Endothelial cell of umbilical vein (primary cell): ENCODE data around the gene WASF2.

Experiments
- EZH2 ChIP-seq: IDR thresholded peaks from 2 replicates; pipeline ENCODE4 v1.6.1; 2012; ENCODE audit warnings: borderline replicate concordance, low read depth, mild to moderate bottlenecking, moderate library complexity, low read length, inconsistent platforms; ENCODE audit not compliant: severe bottlenecking
- JUN ChIP-seq: IDR thresholded peaks from 2 replicates; pipeline ENCODE4 v1.6.1; 2011; ENCODE audit warnings: borderline replicate concordance, low read depth; ENCODE audit not compliant: insufficient read length, insufficient read depth
- POLR2A ChIP-seq: IDR thresholded peaks from 2 replicates; pipeline ENCODE4 v1.6.1; 2012; ENCODE audit warnings: low read depth, mild to moderate bottlenecking, control low read depth, low read length
- POLR2AphosphoS5 ChIP-seq: IDR thresholded peaks from 2 replicates; pipeline ENCODE4 v1.6.1; 2012; ENCODE audit warnings: low read depth, mild to moderate bottlenecking, control low read depth, low read length, moderate library complexity; ENCODE audit not compliant: insufficient read depth
- TF ChIP-seq, protein P1 (sequence below), 2 donors: IDR thresholded peaks; 1 replicate in 1 of 2; 2 replicates in 1 of 2; pipeline ENCODE4 v1.5.1; 2011; ENCODE audit warnings: low read length in 2 of 2, mild to moderate bottlenecking in 2 of 2, moderate library complexity in 2 of 2, control low read depth in 1 of 2, inconsistent platforms in 1 of 2, low read depth in 1 of 2; ENCODE audit not compliant: insufficient read depth in 1 of 2; ENCODE audit errors: extremely low read depth in 1 of 2

GRCh38 chr1:27356619-27357280, 133.2 kb downstream of the WASF2 start:
- TF ChIP-seq, protein P1, sequence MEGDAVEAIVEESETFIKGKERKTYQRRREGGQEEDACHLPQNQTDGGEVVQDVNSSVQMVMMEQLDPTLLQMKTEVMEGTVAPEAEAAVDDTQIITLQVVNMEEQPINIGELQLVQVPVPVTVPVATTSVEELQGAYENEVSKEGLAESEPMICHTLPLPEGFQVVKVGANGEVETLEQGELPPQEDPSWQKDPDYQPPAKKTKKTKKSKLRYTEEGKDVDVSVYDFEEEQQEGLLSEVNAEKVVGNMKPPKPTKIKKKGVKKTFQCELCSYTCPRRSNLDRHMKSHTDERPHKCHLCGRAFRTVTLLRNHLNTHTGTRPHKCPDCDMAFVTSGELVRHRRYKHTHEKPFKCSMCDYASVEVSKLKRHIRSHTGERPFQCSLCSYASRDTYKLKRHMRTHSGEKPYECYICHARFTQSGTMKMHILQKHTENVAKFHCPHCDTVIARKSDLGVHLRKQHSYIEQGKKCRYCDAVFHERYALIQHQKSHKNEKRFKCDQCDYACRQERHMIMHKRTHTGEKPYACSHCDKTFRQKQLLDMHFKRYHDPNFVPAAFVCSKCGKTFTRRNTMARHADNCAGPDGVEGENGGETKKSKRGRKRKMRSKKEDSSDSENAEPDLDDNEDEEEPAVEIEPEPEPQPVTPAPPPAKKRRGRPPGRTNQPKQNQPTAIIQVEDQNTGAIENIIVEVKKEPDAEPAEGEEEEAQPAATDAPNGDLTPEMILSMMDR (IDR thresholded peaks at IDR 0.05; ENCODE audit: extremely low read depth in 1 of 2, insufficient read depth in 1 of 2, low read depth in 1 of 2, low read length in 2 of 2) = no peak
- TF ChIP-seq POLR2A (no peak), JUN (no peak), EZH2 (no peak), POLR2AphosphoS5 (no peak)
